Adipocyte (in vitro differentiated cells): ENCODE data around the gene GPLD1.

Experiments used
- DNase-seq: peaks from one replicate; pipeline ENCODE4 v3.0.0-alpha.2; 2015; ENCODE audit warnings: low read depth
- H3K27me3 ChIP-seq: replicated peaks from 2 replicates; pipeline ENCODE4 v1.7.0; 2013; ENCODE audit warnings: mild to moderate bottlenecking, low read length, moderate library complexity; ENCODE audit not compliant: control insufficient read depth, insufficient read depth
- H3K36me3 ChIP-seq: 2 replicates; pipeline ENCODE4 v1.7.0; 2013; ENCODE audit warnings: low read length, mild to moderate bottlenecking, moderate library complexity; ENCODE audit not compliant: control insufficient read depth, insufficient read depth, severe bottlenecking
- H3K4me1 ChIP-seq: 2 replicates; pipeline ENCODE4 v1.7.0; 2013; ENCODE audit warnings: mild to moderate bottlenecking, low read length, moderate library complexity; ENCODE audit not compliant: control insufficient read depth, insufficient read depth
- H3K4me3 ChIP-seq: 2 replicates; pipeline ENCODE4 v1.7.0; 2013; ENCODE audit warnings: mild to moderate bottlenecking, low read length, moderate library complexity
- H3K9ac ChIP-seq: 2 replicates; pipeline ENCODE4 v1.7.0; 2013; ENCODE audit warnings: mild to moderate bottlenecking, low read length, moderate library complexity
- H3K9me3 ChIP-seq: 2 replicates; pipeline ENCODE4 v1.7.0; 2013; ENCODE audit warnings: mild to moderate bottlenecking, low read length, moderate library complexity; ENCODE audit not compliant: control insufficient read depth

GPLD1 gene

DNA sequence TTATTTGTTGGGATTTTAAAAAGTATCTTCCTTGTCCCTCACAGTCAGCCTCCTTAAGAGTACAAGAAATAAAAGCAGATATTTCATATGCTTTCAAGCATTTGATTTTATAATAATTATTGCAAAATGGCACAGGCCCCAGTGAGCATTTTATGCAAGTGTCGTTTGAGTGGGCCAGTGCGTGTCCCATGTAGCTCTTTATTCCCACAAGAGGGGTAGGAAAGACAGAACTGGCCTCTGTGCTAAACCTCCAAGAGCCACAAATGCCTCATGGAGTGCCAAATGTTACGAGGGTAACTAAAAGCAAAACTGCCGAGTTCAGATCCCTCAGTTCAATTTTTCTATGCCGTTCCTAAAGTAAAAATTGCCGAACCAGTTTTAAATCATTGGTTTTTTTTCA lies 12.7 kb downstream of the GPLD1 start:
- H3K4me1 ChIP-seq: peaks cover 4% of the 10 kb centered on the region
- no peak overlapping the region for H3K4me3 ChIP-seq
- no peaks in the 10 kb centered on the region for H3K36me3 ChIP-seq
- no peak for DNase-seq
- no peak overlapping the region for H3K9ac ChIP-seq
- no peaks in the 10 kb centered on the region for H3K27me3 ChIP-seq
- H3K9me3 ChIP-seq: no peaks in the 10 kb centered on the region

DNA sequence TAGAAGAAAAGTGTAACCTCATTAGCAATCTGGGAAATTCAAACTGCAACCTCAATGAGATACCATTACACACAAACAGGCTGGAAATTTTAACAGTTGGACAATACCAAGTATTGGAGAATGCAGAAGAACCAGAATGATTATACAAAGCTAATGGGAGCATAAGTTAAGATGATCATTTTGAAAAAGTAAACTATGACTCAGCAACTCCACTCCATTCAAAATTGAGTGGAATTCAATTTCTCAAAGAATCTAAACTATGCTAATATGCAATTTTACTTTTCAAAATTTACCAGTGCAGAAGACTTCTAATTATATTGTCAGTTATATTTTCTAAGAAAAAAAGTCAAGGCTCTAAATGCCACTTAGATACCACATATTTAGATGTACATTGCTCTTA lies 17.2 kb downstream of the GPLD1 start:
- H3K4me1 ChIP-seq: peaks cover 4% of the 10 kb centered on the region
- no peaks in the 10 kb centered on the region for H3K27me3 ChIP-seq
- no peaks in the 10 kb centered on the region for H3K36me3 ChIP-seq
- no peak overlapping the region for H3K9ac ChIP-seq
- no peaks in the 10 kb centered on the region for H3K9me3 ChIP-seq
- no peak overlapping the region for H3K4me3 ChIP-seq
- DNase-seq: peak; percentile 44

DNA sequence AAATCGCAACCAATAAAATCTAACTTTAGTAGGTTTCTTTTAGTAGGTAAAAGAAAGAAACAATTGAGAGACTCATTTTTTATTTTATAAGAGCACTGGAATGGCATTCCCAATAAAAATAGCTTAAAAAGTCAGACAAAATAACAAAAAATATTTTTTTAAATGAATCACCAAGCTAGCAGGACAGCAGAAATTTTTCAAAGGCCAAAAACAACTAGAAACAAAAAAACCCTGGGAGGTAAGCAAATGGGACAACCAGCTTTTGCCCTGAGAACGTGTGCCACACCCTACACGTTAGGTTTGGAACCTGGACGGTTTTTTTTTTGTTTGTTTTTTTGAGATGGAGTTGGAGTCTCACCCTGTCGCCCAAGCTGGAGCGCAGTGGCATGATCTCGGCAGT lies 19.6 kb downstream of the GPLD1 start:
- peak; percentile 19 for DNase-seq
- Histone ChIP-seq H3K4me3 (no peak overlapping the region), H3K27me3 (no peaks in the 10 kb centered on the region), H3K36me3 (no peaks in the 10 kb centered on the region), H3K9me3 (no peaks in the 10 kb centered on the region), H3K9ac (no peak overlapping the region), H3K4me1 (peaks cover 4% of the 10 kb centered on the region)

DNA sequence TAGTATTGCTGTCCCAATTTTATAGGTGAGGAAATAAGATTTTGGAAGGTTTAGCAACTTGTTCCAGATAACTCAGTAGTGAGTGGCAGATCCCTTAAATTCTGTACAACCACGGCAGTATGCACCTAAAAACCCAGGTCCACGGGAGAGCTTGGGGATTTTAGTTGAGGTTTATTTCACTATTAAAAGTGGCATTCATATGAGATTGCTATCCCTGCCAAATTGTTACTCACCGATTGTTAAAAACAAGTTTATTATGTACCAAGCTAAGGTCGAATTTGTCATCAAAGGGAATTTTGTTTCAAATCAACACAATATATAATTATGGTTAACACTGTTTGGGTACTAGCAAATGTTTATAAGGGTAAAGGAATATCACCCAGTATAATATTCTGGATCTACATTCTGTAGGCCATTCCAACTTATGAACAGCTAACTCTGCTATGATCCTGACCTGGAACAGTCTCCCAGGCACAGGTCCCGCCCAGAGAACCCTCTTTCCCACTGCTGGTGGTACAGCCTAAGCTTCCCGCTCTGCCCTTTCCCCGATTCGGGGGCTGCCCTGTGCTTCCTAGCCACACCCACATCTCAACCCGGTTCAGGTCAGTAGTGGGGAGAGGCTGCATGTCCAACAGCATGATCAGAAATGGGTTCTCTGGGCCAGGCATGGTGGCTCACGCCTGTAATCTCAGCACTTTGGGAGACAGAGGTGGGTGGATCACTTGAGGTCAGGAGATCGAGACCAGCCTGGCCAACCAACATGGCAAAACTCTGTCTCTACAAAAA lies 24.9 kb downstream of the GPLD1 start:
- no peak overlapping the region for H3K4me3 ChIP-seq
- no peaks in the 10 kb centered on the region for H3K27me3 ChIP-seq
- no peak for DNase-seq
- H3K9me3 ChIP-seq: no peaks in the 10 kb centered on the region
- H3K9ac ChIP-seq: no peak overlapping the region
- H3K4me1 ChIP-seq: peaks cover 11% of the 10 kb centered on the region
- no peaks in the 10 kb centered on the region for H3K36me3 ChIP-seq

DNA sequence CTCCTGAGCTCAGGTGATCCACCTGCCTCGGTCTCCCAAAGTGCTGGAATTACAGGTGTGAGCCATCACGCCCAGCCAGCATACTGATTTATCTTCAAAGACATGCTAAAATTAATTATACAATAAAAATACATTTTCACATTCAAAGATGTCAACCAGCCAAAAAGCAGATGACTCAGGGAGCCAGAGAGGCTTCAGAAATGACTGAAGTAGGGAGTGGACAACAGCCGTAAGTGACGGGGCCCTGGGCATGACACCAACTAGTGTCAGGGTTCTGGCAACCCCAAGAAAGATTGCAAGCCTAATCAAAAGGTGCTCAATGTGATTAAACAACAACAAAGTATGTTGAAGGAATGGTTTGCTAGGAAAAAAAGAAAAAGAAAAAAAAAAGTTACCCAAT lies 28.4 kb downstream of the GPLD1 start:
- Histone ChIP-seq H3K36me3 (no peaks in the 10 kb centered on the region), H3K4me1 (peaks cover 22% of the 10 kb centered on the region), H3K9ac (no peak overlapping the region), H3K9me3 (no peaks in the 10 kb centered on the region), H3K4me3 (no peak overlapping the region), H3K27me3 (no peaks in the 10 kb centered on the region)
- DNase-seq: no peak

DNA sequence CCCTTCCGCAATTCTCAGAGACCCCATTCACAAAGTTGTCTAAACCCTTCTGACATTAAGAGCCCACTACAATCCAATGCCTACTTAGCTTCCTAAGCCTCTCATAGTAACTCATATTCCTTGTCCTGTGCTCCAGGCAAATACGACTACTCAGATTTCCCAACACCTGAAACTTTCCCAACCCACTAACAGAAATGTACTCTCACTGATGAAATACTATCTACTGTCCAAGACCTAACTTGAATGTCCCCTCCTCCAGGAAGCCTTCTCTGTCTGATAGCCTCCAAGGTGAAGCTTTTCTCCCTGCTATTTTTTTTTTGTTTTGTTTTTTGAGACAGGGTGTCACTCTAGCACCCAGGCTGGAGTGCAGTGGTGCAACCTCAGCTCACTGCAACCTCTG lies 30.4 kb downstream of the GPLD1 start:
- no peaks in the 10 kb centered on the region for H3K9me3 ChIP-seq
- no peak overlapping the region for H3K9ac ChIP-seq
- H3K4me1 ChIP-seq: peaks cover 20% of the 10 kb centered on the region
- H3K27me3 ChIP-seq: no peaks in the 10 kb centered on the region
- no peak overlapping the region for H3K4me3 ChIP-seq
- no peak for DNase-seq
- H3K36me3 ChIP-seq: no peaks in the 10 kb centered on the region

DNA sequence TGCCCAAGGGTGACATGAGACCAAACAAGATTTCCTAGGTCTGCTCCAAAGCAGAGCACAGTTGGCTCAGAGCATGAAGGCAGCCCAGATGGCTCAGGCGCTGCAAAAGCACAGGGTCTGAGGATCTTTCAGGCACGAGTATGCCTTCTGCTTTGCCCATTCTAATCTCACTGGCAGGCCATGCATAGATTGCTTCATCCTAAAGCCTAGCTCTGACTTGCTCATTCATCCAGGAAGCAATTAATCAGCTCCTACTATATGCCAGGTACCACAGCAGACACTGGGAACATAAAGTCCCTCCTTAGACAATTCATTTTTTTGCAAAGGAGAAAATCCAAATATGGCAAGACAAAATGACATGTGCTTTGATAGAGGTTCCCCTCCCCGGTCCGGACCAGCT lies 31.2 kb downstream of the GPLD1 start:
- Histone ChIP-seq H3K4me3 (no peak overlapping the region), H3K27me3 (no peaks in the 10 kb centered on the region), H3K9ac (no peak overlapping the region), H3K36me3 (no peaks in the 10 kb centered on the region), H3K9me3 (no peaks in the 10 kb centered on the region), H3K4me1 (peaks cover 20% of the 10 kb centered on the region)
- DNase-seq: no peak

DNA sequence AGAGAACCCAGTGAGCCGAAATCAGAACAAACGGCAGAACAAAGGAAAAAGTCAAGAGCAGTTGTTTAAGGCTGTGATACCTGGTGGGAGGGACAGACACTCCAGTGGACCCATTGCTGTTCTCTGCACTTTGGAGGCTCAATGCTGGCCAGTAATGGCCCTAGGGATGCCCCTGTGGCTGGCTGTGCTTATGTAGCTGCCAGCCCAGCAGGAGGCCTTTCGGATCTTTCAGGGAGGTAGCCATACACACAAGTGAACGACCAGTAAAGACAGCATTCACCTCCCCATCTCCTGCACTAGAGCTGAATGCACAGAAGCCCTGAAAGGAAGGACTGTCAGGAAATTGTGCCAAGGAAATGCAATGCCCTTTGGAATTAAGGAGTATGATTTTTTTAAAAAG lies 34.3 kb downstream of the GPLD1 start:
- H3K9me3 ChIP-seq: no peaks in the 10 kb centered on the region
- H3K36me3 ChIP-seq: no peaks in the 10 kb centered on the region
- no peaks in the 10 kb centered on the region for H3K27me3 ChIP-seq
- H3K4me3 ChIP-seq: no peak overlapping the region
- DNase-seq: no peak
- H3K9ac ChIP-seq: no peak overlapping the region
- peaks cover 15% of the 10 kb centered on the region for H3K4me1 ChIP-seq

DNA sequence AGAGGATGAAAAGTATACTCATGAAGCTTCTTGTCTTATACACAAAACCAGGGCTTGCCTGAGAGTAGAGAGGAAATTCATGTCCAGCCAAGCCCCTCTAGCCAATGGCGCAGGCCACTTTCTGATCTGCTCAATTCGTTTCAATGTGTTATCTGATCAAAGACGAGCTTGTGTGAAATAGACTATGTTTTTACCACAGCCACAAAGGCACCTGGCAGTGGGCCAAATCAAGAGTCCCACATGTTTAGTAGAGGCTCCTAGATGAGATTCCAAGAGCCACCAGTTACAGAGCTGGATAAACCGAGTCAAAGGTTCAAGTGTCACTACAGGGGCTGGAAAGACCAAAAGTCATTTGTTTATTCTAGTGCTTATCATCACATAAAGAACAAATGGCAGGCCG lies 34.9 kb downstream of the GPLD1 start:
- no peak overlapping the region for H3K9ac ChIP-seq
- no peaks in the 10 kb centered on the region for H3K36me3 ChIP-seq
- H3K27me3 ChIP-seq: no peaks in the 10 kb centered on the region
- no peak for DNase-seq
- H3K9me3 ChIP-seq: no peaks in the 10 kb centered on the region
- H3K4me3 ChIP-seq: no peak overlapping the region
- peaks cover 15% of the 10 kb centered on the region for H3K4me1 ChIP-seq

DNA sequence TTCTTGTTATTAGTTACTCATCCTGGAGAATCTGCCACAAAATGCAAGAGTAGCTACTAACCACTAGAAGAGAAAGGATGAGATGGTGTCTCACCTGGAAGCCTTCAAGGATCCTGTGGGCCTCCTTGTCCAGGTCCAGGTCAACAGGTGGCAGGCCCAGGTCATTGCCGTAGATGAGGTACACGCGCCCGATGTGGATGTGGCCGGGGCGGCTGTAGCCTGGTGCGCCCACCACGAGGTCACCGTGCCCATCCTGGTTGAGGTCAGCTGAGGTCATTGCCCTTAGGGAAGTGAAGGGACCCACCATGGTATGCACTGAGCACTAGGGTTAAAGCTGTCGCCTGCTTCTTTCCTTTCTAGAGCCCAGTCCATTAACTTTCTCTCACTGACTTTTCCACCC lies 35.5 kb downstream of the GPLD1 start:
- no peaks in the 10 kb centered on the region for H3K9me3 ChIP-seq

DNA sequence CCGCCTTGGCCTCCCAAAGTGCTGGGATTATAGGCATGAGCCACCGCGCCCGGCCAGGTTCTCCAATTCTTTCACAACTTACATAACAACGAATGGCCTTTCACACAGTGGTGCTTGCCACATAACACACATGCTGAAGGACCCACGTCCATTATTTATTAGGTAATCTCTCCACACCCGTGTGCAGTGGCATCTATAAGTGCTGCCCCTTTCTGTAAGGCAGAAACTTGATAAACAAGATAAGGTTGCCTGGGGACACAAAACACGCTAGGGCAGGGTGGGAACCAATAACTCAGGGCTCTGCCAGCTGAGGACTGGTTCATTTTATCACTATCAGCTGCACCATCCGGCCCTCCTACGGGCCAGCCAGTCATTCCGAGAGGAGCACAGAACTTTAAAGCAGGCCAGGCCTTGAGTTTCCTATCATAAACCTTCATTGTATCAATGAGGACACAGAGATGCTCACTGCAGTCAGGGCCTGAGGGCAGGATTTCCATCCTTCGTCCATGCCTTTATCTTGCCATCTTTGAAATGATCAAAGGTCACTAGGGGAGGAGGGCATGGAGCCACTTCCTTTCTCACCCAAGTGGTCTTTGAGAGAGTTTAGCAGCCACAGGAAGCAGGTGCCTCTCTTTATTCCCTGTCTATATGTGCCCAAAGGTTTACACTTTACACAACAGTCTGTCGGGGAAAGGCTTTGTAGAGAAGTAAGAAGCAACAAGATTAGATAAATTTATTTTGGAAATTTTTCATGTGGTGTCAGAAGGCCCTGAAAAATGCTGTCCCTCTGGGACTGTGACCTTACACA lies 37.6 kb downstream of the GPLD1 start:
- Histone ChIP-seq H3K36me3 (no peaks in the 10 kb centered on the region), H3K4me3 (no peak overlapping the region), H3K9me3 (no peaks in the 10 kb centered on the region), H3K27me3 (no peaks in the 10 kb centered on the region), H3K9ac (no peak overlapping the region), H3K4me1 (peaks cover 4% of the 10 kb centered on the region)
- DNase-seq: no peak

More for the DNA sequence above, 35.5 kb downstream of the GPLD1 start:
- no peak overlapping the region for H3K4me3 ChIP-seq
- H3K4me1 ChIP-seq: peaks cover 15% of the 10 kb centered on the region
- H3K27me3 ChIP-seq: no peaks in the 10 kb centered on the region
- H3K9ac ChIP-seq: no peak overlapping the region
- DNase-seq: no peak
- no peaks in the 10 kb centered on the region for H3K36me3 ChIP-seq
